Body of pancreas (tissue), 4 donors: ENCODE measurements around the gene DDX3Y. TPM values are rescaled to one million over a fixed set of nuclear protein-coding genes. Genes with fewer than 3 reads are reported as not detected.

Experiments used
- ATAC-seq: fragments of 150-250 bp; one replicate; pipeline ENCODE4 v1.9.1; 2016
- DNase-seq, 4 donors: peaks; one replicate each; pipeline ENCODE4 v3.0.0-alpha.2; 2019
- H3K27ac ChIP-seq, 4 donors: fragments of 200-600 bp; sonication (generic); 1 replicate in 3 of 4; 2 replicates in 1 of 4; pipeline versions ENCODE4 v1.5.1 to v1.6.1; 2016 to 2019; ENCODE audit warnings: mild to moderate bottlenecking in 1 of 4, mixed read lengths in 1 of 4, moderate library complexity in 1 of 4
- H3K27me3 ChIP-seq, 2 donors: fragments of 200-600 bp; sonication (generic); one replicate each; pipeline ENCODE4 v1.6.0; 2016; ENCODE audit warnings: mild to moderate bottlenecking in 1 of 2
- H3K36me3 ChIP-seq, 2 donors: fragments of 200-600 bp; sonication (generic); replicated peaks in 1 of 2; 2 replicates each; pipeline ENCODE4 v1.5.1; 2016; ENCODE audit warnings: low read depth in 2 of 2; ENCODE audit not compliant: insufficient read depth in 1 of 2
- H3K4me1 ChIP-seq: fragments of 200-600 bp; sonication (generic); one replicate; pipeline ENCODE4 v1.6.0; 2016
- H3K4me3 ChIP-seq, 2 donors: fragments of 200-600 bp; sonication (generic); 1 replicate in 1 of 2; 2 replicates in 1 of 2; pipeline ENCODE4 v1.5.1; 2016 to 2019
- H3K9me3 ChIP-seq, 3 donors: fragments of 200-600 bp; sonication (generic); 1 replicate in 2 of 3; 2 replicates in 1 of 3; pipeline ENCODE4 v1.5.1; 2016
- POLR2A ChIP-seq, 3 donors: fragments of 450-650 bp; IDR thresholded peaks; one replicate each; pipeline ENCODE4 v1.6.1; 2016; ENCODE audit warnings: antibody characterized with exemption in 3 of 3, mild to moderate bottlenecking in 2 of 3
- WGBS, 2 donors: methylation state at CpG; one replicate each; pipeline ENCODE4 v1.1.5; 2017; 5-methylcytosine and 5-hydroxymethylcytosine counted together
- intact Hi-C: fragments of 100-400 bp; cut with DNase I; formaldehyde crosslinking; loops from one replicate; pipeline ENCODE4 v1.15.1; 2023
- total RNA-seq, 2 donors: library from RNA; depleted of rRNA; stranded (reverse); fragments of >200 nt; gene quantifications; one replicate each; pipeline ENCODE4 v1.1.0, GENCODE V29; 2016
- TF ChIP-seq, protein P1 (sequence below), 7 experiments: fragments of 450-650 bp in 4 of 7; fragments of 200-600 bp in 3 of 7; sonication (generic) in 3 of 7; IDR thresholded peaks; one replicate each; pipeline ENCODE4 v1.5.1; 2016 to 2019; ENCODE audit warnings: antibody characterized with exemption in 7 of 7

The DDX3Y gene
- total RNA-seq, 2 donors from 2014 or later, result not detected

GRCh38 chrY:12898604-12899003 lies 6.1 kb upstream of the DDX3Y start:
- WGBS, 2 donors, result 6% methylated on average over 1 to 2 of the region's 2 CpGs
- no peak for ATAC-seq

DNA sequence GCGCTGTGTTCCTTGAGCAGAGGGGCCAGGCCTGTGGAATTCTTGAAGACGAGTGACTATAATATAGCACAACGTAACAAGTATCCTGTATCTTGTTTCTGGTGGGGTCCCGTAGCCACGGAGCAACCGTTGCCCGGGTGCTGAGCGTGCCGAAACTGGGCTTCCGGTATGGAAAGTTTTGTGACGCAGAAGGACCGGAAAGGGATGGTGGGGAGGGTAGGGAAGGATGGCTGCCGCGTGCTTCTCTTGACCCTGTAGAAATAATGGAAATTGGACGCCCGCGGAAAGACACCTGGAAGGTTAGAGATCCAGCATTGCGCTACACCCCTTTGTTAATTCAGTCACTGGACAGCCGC lies 827 bp downstream of the DDX3Y start:
- WGBS, 2 donors, result 0 to 1% methylated on average over 19 of the region's 19 CpGs
- no peaks in the 10 kb centered on the region for H3K36me3 ChIP-seq
- H3K27ac ChIP-seq, result peak overlapping the region in 2 of 4 donors; percentile 95 to 98
- H3K4me3 ChIP-seq, result peak overlapping the region in 1 of 2 donors; percentile 38
- TF ChIP-seq, protein P1, sequence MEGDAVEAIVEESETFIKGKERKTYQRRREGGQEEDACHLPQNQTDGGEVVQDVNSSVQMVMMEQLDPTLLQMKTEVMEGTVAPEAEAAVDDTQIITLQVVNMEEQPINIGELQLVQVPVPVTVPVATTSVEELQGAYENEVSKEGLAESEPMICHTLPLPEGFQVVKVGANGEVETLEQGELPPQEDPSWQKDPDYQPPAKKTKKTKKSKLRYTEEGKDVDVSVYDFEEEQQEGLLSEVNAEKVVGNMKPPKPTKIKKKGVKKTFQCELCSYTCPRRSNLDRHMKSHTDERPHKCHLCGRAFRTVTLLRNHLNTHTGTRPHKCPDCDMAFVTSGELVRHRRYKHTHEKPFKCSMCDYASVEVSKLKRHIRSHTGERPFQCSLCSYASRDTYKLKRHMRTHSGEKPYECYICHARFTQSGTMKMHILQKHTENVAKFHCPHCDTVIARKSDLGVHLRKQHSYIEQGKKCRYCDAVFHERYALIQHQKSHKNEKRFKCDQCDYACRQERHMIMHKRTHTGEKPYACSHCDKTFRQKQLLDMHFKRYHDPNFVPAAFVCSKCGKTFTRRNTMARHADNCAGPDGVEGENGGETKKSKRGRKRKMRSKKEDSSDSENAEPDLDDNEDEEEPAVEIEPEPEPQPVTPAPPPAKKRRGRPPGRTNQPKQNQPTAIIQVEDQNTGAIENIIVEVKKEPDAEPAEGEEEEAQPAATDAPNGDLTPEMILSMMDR (IDR thresholded peaks at IDR 0.05), result no peak
- no peak for TF ChIP-seq POLR2A (IDR thresholded peaks at IDR 0.05)
- ATAC-seq (peak; percentile 76), DNase-seq (peak in 2 of 4 donors; percentile 63 to 79)
- peaks cover 4% of the 10 kb centered on the region for H3K4me1 ChIP-seq
- no peaks in the 10 kb centered on the region for H3K9me3 ChIP-seq
- H3K27me3 ChIP-seq, result no peaks in the 10 kb centered on the region
- intact Hi-C loops, result no loop called here

More at GRCh38 chrY:12898604-12899003, 6.1 kb upstream of the DDX3Y start:
- Histone ChIP-seq H3K4me1 (no peaks in the 10 kb centered on the region), H3K27ac (no peak overlapping the region), H3K4me3 (no peak overlapping the region), H3K36me3 (no peaks in the 10 kb centered on the region), H3K27me3 (no peaks in the 10 kb centered on the region), H3K9me3 (no peaks in the 10 kb centered on the region)
- no peak for DNase-seq
- intact Hi-C loops, result no loop called here
- no peak for TF ChIP-seq POLR2A (IDR thresholded peaks at IDR 0.05)
- TF ChIP-seq, protein P1 (IDR thresholded peaks at IDR 0.05), result no peak

- intact Hi-C loops, result no loop called here
- H3K27ac ChIP-seq, result peak overlapping the region in 2 of 4 donors; percentile 95 to 98
- H3K36me3 ChIP-seq, result no peaks in the 10 kb centered on the region
- DNase-seq, result no peak
- H3K9me3 ChIP-seq, result no peaks in the 10 kb centered on the region
- peak overlapping the region in 1 of 2 donors; percentile 38 for H3K4me3 ChIP-seq
- no peaks in the 10 kb centered on the region for H3K27me3 ChIP-seq
- WGBS, 2 donors, result 0% methylated on average over 15 of the region's 15 CpGs
- ATAC-seq, result no peak
- TF ChIP-seq, protein P1 (IDR thresholded peaks at IDR 0.05), result no peak
- no peak for TF ChIP-seq POLR2A (IDR thresholded peaks at IDR 0.05)
- peaks cover 4% of the 10 kb centered on the region for H3K4me1 ChIP-seq
These were observed 1.2 kb downstream of the DDX3Y start for GRCh38 chrY:12905895-12906294.

- Histone ChIP-seq H3K9me3 (no peaks in the 10 kb centered on the region), H3K4me1 (no peaks in the 10 kb centered on the region), H3K27ac (no peak overlapping the region), H3K4me3 (no peak overlapping the region), H3K36me3 (peaks cover 0 to 9% of the 10 kb centered on the region in 2 donors), H3K27me3 (no peaks in the 10 kb centered on the region)
- DNase-seq, result no peak
- no peak for ATAC-seq
- 26 to 49% methylated on average over 4 of the region's 4 CpGs for WGBS, 2 donors
- intact Hi-C loops, result no loop called here
- TF ChIP-seq, protein P1 (IDR thresholded peaks at IDR 0.05), result no peak
- TF ChIP-seq POLR2A (IDR thresholded peaks at IDR 0.05), result no peak
These were observed 8.9 kb downstream of the DDX3Y start for GRCh38 chrY:12913541-12913940.

- 53 to 68% methylated on average over 3 of the region's 3 CpGs for WGBS, 2 donors
- ATAC-seq, result no peak
- Histone ChIP-seq H3K4me3 (no peak overlapping the region), H3K9me3 (no peaks in the 10 kb centered on the region), H3K27ac (no peak overlapping the region), H3K4me1 (no peaks in the 10 kb centered on the region), H3K27me3 (no peaks in the 10 kb centered on the region), H3K36me3 (no peaks in the 10 kb centered on the region)
- TF ChIP-seq, protein P1 (IDR thresholded peaks at IDR 0.05), result no peak
- TF ChIP-seq POLR2A (IDR thresholded peaks at IDR 0.05), result no peak
- no peak for DNase-seq
- intact Hi-C loops, result no loop called here
These were observed 23.4 kb downstream of the DDX3Y start for GRCh38 chrY:12928043-12928442.
